LNCAP (cell line): Measurements from ENCODE around the gene YAF2.

Source experiments
- CTCF ChIP-seq: fragments of 450-650 bp; IDR thresholded peaks from 2 replicates; pipeline ENCODE4 v1.5.1; 2017; ENCODE audit warnings: mild to moderate bottlenecking

Gene YAF2

GRCh38 chr12:42240131-42240750, 2.2 kb upstream of the YAF2 start:
- TF ChIP-seq CTCF = no peak

GRCh38 chr12:42237853-42238239, 202 bp downstream of the YAF2 start:
- TF ChIP-seq CTCF = no peak

GRCh38 chr12:42237052-42237852, 796 bp downstream of the YAF2 start:
- TF ChIP-seq CTCF = peak; percentile 55

GRCh38 chr12:42236017-42236416, 2.0 kb downstream of the YAF2 start:
- no peak for TF ChIP-seq CTCF

- TF ChIP-seq CTCF = no peak
These were observed 2.6 kb downstream of the YAF2 start for GRCh38 chr12:42235426-42235825.

GRCh38 chr12:42234970-42235369, 3.1 kb downstream of the YAF2 start:
- TF ChIP-seq CTCF = no peak

GRCh38 chr12:42222724-42223123, 15.3 kb downstream of the YAF2 start:
- TF ChIP-seq CTCF = no peak
